ENCODE data around the gene NFIB. TPM values are rescaled to one million over a fixed set of nuclear protein-coding genes. Genes with fewer than 3 reads are reported as not detected.

NFIB gene
- total RNA-seq, 2 experiments from 2014 or later = not detected

- no peak for DNase-seq
- ChIA-PET POLR2A (no interaction called here), CTCF (no interaction called here)
- no peaks in the 10 kb centered on the region for H3K9me3 Mint-ChIP-seq (ENCODE audit: insufficient read depth)
- peaks cover 7% of the 10 kb centered on the region for H3K36me3 Mint-ChIP-seq (ENCODE audit: low read depth)
- no peak for ATAC-seq
- H3K4me1 Mint-ChIP-seq (ENCODE audit: low read depth) = no peaks in the 10 kb centered on the region
- H3K27me3 Mint-ChIP-seq (ENCODE audit: low read depth) = peaks cover 29% of the 10 kb centered on the region
- no peak overlapping the region for H3K27ac Mint-ChIP-seq
- no peak overlapping the region for H3K4me3 Mint-ChIP-seq
Observed at GRCh38 chr9:14343261-14344031, 29.5 kb upstream of the NFIB start.

GRCh38 chr9:14342736-14343135 is 28.8 kb upstream of the NFIB start:
- no peaks in the 10 kb centered on the region for H3K9me3 Mint-ChIP-seq (ENCODE audit: insufficient read depth)
- H3K4me3 Mint-ChIP-seq = no peak overlapping the region
- POLR2A ChIA-PET = no interaction called here
- H3K4me1 Mint-ChIP-seq (ENCODE audit: low read depth) = no peaks in the 10 kb centered on the region
- ATAC-seq (no peak), DNase-seq (no peak)
- CTCF ChIA-PET = no interaction called here
- peaks cover 22% of the 10 kb centered on the region for H3K27me3 Mint-ChIP-seq (ENCODE audit: low read depth)
- H3K36me3 Mint-ChIP-seq (ENCODE audit: low read depth) = peaks cover 4% of the 10 kb centered on the region
- H3K27ac Mint-ChIP-seq = no peak overlapping the region

DNA sequence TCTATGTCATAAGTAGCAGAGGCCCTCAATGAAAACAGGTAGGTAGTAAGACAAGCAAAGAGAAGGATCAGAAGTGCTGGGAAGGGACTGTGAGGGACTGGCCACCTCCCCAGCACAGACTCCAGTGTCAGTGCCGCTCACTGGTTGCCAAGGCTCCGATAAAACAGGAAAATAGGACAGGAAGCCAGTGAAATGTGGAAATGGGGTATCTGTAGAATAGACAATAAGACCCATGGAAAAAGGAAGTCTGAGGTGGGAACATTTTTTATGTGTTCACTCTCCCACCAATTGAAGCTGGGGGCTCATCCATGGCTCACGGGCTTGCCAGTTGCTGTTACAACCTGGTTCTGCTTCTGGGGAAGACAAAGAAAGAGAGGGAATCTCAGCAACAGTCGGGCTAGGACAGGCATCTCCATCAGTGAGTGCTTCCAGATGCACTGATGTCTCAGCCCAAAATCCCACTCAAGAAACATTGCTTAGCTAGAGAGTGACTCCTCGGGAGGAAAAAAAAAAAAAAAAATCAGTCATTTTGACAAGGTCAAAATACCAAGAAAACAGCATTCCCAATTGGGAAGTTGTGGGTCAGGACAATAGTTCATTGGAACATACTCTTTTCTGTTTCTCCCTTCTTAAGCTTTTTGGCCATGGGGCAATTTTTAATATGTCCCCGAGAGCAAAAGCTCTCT is 27.6 kb upstream of the NFIB start:
- peaks cover 2% of the 10 kb centered on the region for H3K36me3 Mint-ChIP-seq (ENCODE audit: low read depth)
- H3K27me3 Mint-ChIP-seq (ENCODE audit: low read depth) = peaks cover 15% of the 10 kb centered on the region
- ATAC-seq (no peak), DNase-seq (no peak)
- ChIA-PET CTCF (no interaction called here), POLR2A (no interaction called here)
- no peaks in the 10 kb centered on the region for H3K9me3 Mint-ChIP-seq (ENCODE audit: insufficient read depth)
- H3K4me3 Mint-ChIP-seq = no peak overlapping the region
- H3K27ac Mint-ChIP-seq = no peak overlapping the region
- no peaks in the 10 kb centered on the region for H3K4me1 Mint-ChIP-seq (ENCODE audit: low read depth)

GRCh38 chr9:14340994-14341393 is 27.1 kb upstream of the NFIB start:
- no peak overlapping the region for H3K27ac Mint-ChIP-seq
- no peak for ATAC-seq
- H3K27me3 Mint-ChIP-seq (ENCODE audit: low read depth) = peaks cover 9% of the 10 kb centered on the region
- ChIA-PET CTCF (no interaction called here), POLR2A (no interaction called here)
- DNase-seq = no peak
- peaks cover 2% of the 10 kb centered on the region for H3K36me3 Mint-ChIP-seq (ENCODE audit: low read depth)
- no peaks in the 10 kb centered on the region for H3K9me3 Mint-ChIP-seq (ENCODE audit: insufficient read depth)
- H3K4me1 Mint-ChIP-seq (ENCODE audit: low read depth) = no peaks in the 10 kb centered on the region
- H3K4me3 Mint-ChIP-seq = no peak overlapping the region

GRCh38 chr9:14340219-14340873 is 26.4 kb upstream of the NFIB start:
- H3K4me1 Mint-ChIP-seq (ENCODE audit: low read depth) = no peaks in the 10 kb centered on the region
- H3K27ac Mint-ChIP-seq = no peak overlapping the region
- no peak for DNase-seq
- no peak for ATAC-seq
- ChIA-PET CTCF (interaction anchor here (1.8 kb wide), 1 partner anchor 13 kb away, joined by 6 read pairs; no protein-coding TSS in a partner anchor), POLR2A (no interaction called here)
- no peak overlapping the region for H3K4me3 Mint-ChIP-seq
- H3K27me3 Mint-ChIP-seq (ENCODE audit: low read depth) = peaks cover 9% of the 10 kb centered on the region
- H3K36me3 Mint-ChIP-seq (ENCODE audit: low read depth) = no peaks in the 10 kb centered on the region
- H3K9me3 Mint-ChIP-seq (ENCODE audit: insufficient read depth) = no peaks in the 10 kb centered on the region

- DNase-seq = no peak
- ChIA-PET CTCF (interaction anchor here (1.8 kb wide), 1 partner anchor 14 kb away, joined by 6 read pairs; no protein-coding TSS in a partner anchor), POLR2A (no interaction called here)
- no peak overlapping the region for H3K27ac Mint-ChIP-seq
- H3K36me3 Mint-ChIP-seq (ENCODE audit: low read depth) = no peaks in the 10 kb centered on the region
- H3K9me3 Mint-ChIP-seq (ENCODE audit: insufficient read depth) = no peaks in the 10 kb centered on the region
- ATAC-seq = no peak
- no peak overlapping the region for H3K4me3 Mint-ChIP-seq
- peaks cover 12% of the 10 kb centered on the region for H3K27me3 Mint-ChIP-seq (ENCODE audit: low read depth)
- no peaks in the 10 kb centered on the region for H3K4me1 Mint-ChIP-seq (ENCODE audit: low read depth)
Observed at GRCh38 chr9:14339746-14340145, 25.8 kb upstream of the NFIB start.

- H3K27me3 Mint-ChIP-seq (ENCODE audit: low read depth) = peaks cover 12% of the 10 kb centered on the region
- ChIA-PET POLR2A (no interaction called here), CTCF (no interaction called here)
- no peak overlapping the region for H3K4me3 Mint-ChIP-seq
- no peaks in the 10 kb centered on the region for H3K36me3 Mint-ChIP-seq (ENCODE audit: low read depth)
- no peaks in the 10 kb centered on the region for H3K4me1 Mint-ChIP-seq (ENCODE audit: low read depth)
- no peak for ATAC-seq
- H3K27ac Mint-ChIP-seq = no peak overlapping the region
- DNase-seq = no peak
- no peaks in the 10 kb centered on the region for H3K9me3 Mint-ChIP-seq (ENCODE audit: insufficient read depth)
Observed at GRCh38 chr9:14337615-14338014, 23.7 kb upstream of the NFIB start.

- Mint-ChIP-seq H3K36me3 (ENCODE audit: low read depth) (no peaks in the 10 kb centered on the region), H3K27ac (no peak overlapping the region), H3K27me3 (ENCODE audit: low read depth) (peaks cover 7% of the 10 kb centered on the region), H3K4me1 (ENCODE audit: low read depth) (no peaks in the 10 kb centered on the region), H3K9me3 (ENCODE audit: insufficient read depth) (no peaks in the 10 kb centered on the region), H3K4me3 (no peak overlapping the region)
- ATAC-seq = no peak
- no peak for DNase-seq
- POLR2A ChIA-PET = no interaction called here
- CTCF ChIA-PET = no interaction called here
Observed at GRCh38 chr9:14336244-14336643, 22.3 kb upstream of the NFIB start.

DNA sequence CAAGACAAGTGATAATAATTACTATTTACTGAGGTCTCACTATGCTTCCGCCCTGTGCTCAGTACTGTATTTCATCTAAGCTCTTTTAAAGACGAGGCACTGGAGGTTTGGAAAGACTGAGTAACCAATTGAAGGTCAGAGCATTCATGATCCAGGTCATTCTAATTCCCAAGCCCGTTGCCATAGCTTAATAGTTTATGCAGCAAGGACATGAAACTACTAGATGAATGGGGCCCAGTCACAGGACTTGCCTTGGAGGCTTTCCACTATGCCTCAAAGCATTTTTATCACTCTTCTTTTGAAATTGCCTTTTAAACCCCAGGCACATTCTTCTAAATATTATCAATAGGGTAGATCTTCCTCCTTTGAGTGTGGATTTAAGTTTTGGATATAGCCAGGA is 17.2 kb upstream of the NFIB start:
- Mint-ChIP-seq H3K9me3 (ENCODE audit: insufficient read depth) (no peaks in the 10 kb centered on the region), H3K4me1 (ENCODE audit: low read depth) (no peaks in the 10 kb centered on the region), H3K27ac (no peak overlapping the region), H3K4me3 (no peak overlapping the region), H3K27me3 (ENCODE audit: low read depth) (peaks cover 19% of the 10 kb centered on the region), H3K36me3 (ENCODE audit: low read depth) (no peaks in the 10 kb centered on the region)
- POLR2A ChIA-PET = no interaction called here
- no peak for ATAC-seq
- DNase-seq = no peak
- CTCF ChIA-PET = no interaction called here

GRCh38 chr9:14327036-14327435 is 13.1 kb upstream of the NFIB start:
- Mint-ChIP-seq H3K4me3 (no peak overlapping the region), H3K9me3 (ENCODE audit: insufficient read depth) (no peaks in the 10 kb centered on the region), H3K36me3 (ENCODE audit: low read depth) (no peaks in the 10 kb centered on the region), H3K27me3 (ENCODE audit: low read depth) (peaks cover 32% of the 10 kb centered on the region), H3K4me1 (ENCODE audit: low read depth) (peaks cover 6% of the 10 kb centered on the region), H3K27ac (no peak overlapping the region)
- ChIA-PET POLR2A (no interaction called here), CTCF (no interaction called here)
- ATAC-seq = no peak
- DNase-seq = no peak

DNA sequence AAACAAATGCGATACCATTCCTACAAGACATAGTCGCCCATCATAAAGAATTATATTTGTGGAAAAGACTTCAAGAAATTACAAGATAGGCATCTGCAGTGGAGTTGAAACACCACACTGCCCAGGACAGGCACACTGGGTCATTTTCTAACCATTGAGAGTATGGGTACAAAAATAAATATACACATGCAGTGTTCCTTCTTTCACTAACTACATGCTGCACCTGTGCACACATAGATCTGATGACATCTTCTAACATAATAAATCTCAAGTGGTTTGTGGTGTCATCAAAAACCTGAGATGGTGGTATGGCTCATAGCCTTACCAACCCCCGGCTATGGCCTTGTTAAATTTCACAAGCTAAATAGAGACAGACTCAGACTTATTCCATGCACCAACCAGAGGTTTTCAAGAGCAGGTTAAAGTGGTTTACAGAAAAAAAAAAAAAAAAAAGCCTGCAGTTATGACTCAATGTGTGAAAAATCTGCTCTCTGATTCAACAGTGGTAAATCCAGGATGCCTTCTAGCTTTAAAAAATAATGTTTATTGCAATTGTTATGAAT is 12.4 kb upstream of the NFIB start:
- Mint-ChIP-seq H3K4me3 (no peak overlapping the region), H3K36me3 (ENCODE audit: low read depth) (no peaks in the 10 kb centered on the region), H3K4me1 (ENCODE audit: low read depth) (peaks cover 13% of the 10 kb centered on the region), H3K27me3 (ENCODE audit: low read depth) (peaks cover 37% of the 10 kb centered on the region), H3K9me3 (ENCODE audit: insufficient read depth) (no peaks in the 10 kb centered on the region), H3K27ac (no peak overlapping the region)
- DNase-seq = no peak
- POLR2A ChIA-PET = no interaction called here
- CTCF ChIA-PET = no interaction called here
- no peak for ATAC-seq

DNA sequence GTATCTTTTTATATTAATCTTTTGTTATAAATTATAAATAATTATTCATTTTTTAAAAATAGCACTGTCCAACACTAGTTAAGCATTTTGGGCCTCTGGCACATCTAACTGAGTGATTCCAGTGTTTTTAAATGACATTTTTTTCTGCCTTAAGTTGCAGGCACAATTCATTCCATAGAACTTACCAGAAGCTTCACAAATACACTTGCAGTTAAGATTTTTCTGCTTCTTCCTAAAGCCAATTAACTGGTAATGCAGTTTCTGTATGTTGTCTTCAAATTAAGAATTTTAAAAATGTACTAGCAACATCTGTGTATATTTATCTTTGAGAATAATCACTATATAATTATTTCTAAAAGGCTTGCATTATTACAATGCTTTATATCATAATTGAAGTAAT is 11.2 kb upstream of the NFIB start:
- ChIA-PET POLR2A (no interaction called here), CTCF (no interaction called here)
- no peaks in the 10 kb centered on the region for H3K9me3 Mint-ChIP-seq (ENCODE audit: insufficient read depth)
- H3K4me1 Mint-ChIP-seq (ENCODE audit: low read depth) = peaks cover 20% of the 10 kb centered on the region
- no peak overlapping the region for H3K27ac Mint-ChIP-seq
- no peak overlapping the region for H3K4me3 Mint-ChIP-seq
- H3K36me3 Mint-ChIP-seq (ENCODE audit: low read depth) = no peaks in the 10 kb centered on the region
- no peak for DNase-seq
- ATAC-seq = no peak
- peaks cover 49% of the 10 kb centered on the region for H3K27me3 Mint-ChIP-seq (ENCODE audit: low read depth)
